Kidney (tissue), 14 donors: ENCODE data around the gene WFDC6. TPM values are rescaled to one million over a fixed set of nuclear protein-coding genes. Genes with fewer than 3 reads are reported as not detected.
A peak's percentile ranks its signal among the peaks of the same experiment; 100 is the strongest.

Experiments used
- DNase-seq, 5 donors: peaks; one replicate each; pipeline ENCODE4 v3.0.0-alpha.2; 2013 to 2020
- FAIRE-seq: peaks from 2 replicates; lab custom pipeline; 2012; peaks lifted over from hg19 to GRCh38; lab: Jason Lieb, UNC
- H3K27ac ChIP-seq, 2 donors: one replicate each; pipeline ENCODE4 v1.7.0; 2013; ENCODE audit warnings: low read depth in 2 of 2, low read length in 2 of 2, inconsistent platforms in 1 of 2
- H3K27me3 ChIP-seq: one replicate; pipeline ENCODE4 v1.7.1; 2013; ENCODE audit warnings: low read length, inconsistent platforms; ENCODE audit not compliant: control insufficient read depth, insufficient read depth
- H3K36me3 ChIP-seq, 3 donors: one replicate each; pipeline versions ENCODE4 v1.7.0 to v1.7.1; 2013; ENCODE audit warnings: low read length in 3 of 3, control low read depth in 1 of 3, inconsistent platforms in 1 of 3; ENCODE audit not compliant: insufficient read depth in 3 of 3, control insufficient read depth in 2 of 3
- H3K4me1 ChIP-seq, 3 donors: one replicate each; pipeline versions ENCODE4 v1.7.0 to v1.7.1; 2013; ENCODE audit warnings: low read length in 3 of 3, inconsistent platforms in 1 of 3, low read depth in 1 of 3; ENCODE audit not compliant: control insufficient read depth in 2 of 3, insufficient read depth in 2 of 3
- H3K4me3 ChIP-seq, 3 donors: one replicate each; pipeline versions ENCODE4 v1.7.0 to v1.8.1; 2013; ENCODE audit warnings: low read length in 3 of 3, control low read depth in 1 of 3, inconsistent platforms in 1 of 3
- H3K9ac ChIP-seq, 3 donors: one replicate each; pipeline versions ENCODE4 v1.7.0 to v1.7.1; 2013; ENCODE audit warnings: low read length in 3 of 3, control low read depth in 1 of 3, inconsistent platforms in 1 of 3
- H3K9me3 ChIP-seq, 3 donors: one replicate each; pipeline versions ENCODE4 v1.7.0 to v1.7.1; 2013; ENCODE audit warnings: low read length in 3 of 3, control low read depth in 1 of 3, inconsistent platforms in 1 of 3; ENCODE audit not compliant: control insufficient read depth in 2 of 3, insufficient read depth in 1 of 3
- CTCF ChIP-seq: IDR thresholded peaks from 3 replicates; pipeline ENCODE4 v1.5.1; 2012; ENCODE audit warnings: mild to moderate bottlenecking, moderate library complexity, borderline replicate concordance; ENCODE audit not compliant: insufficient read depth; ENCODE audit errors: extremely low read depth
- intact Hi-C: fragments of 100-400 bp; cut with DNase I; formaldehyde crosslinking; loops from one replicate; pipeline ENCODE4 v1.11.1; 2022
- polyA plus RNA-seq: library from polyadenylated mRNA; stranded (reverse); fragments of 350-450 nt; fragmentation: Illumina TruSeq; extraction: RNeasy Lipid Tissue Mini Kit (QIAGEN cat#74804); gene quantifications from one replicate; pipeline ENCODE4 v1.2.3, GENCODE V29; 2014; ENCODE audit warnings: low read depth, low replicate concordance; ENCODE audit not compliant: insufficient read depth
- total RNA-seq: library from RNA; stranded (reverse); fragmentation: NEBNext Ultra II Directional; extraction: Animal tissue kit (Norgen Biotek cat#: 25700); gene quantifications from one replicate; pipeline ENCODE4 v1.2.1, GENCODE V29; 2021
- donor health status: control.
- donor health status: control.
- donor health status: control.
- donor health status: control.
- donor health status: control.
- donor health status: DM: yes; HTN: yes; CAD: no.
- donor health status: Normal renal cell carcinoma (clear cell type).

The WFDC6 gene
- total and polyA plus RNA-seq, 2 donors from 2014 or later = not detected

- DNase-seq (no peak), FAIRE-seq (no peak)
- Histone ChIP-seq H3K9ac (no peak within 1 kb of the TSS), H3K27me3 (no peaks in the 10 kb centered on the region), H3K36me3 (no peaks in the 10 kb centered on the region), H3K9me3 (no peaks in the 10 kb centered on the region), H3K27ac (no peak within 1 kb of the TSS), H3K4me3 (no peak within 1 kb of the TSS), H3K4me1 (no peaks in the 10 kb centered on the region)
- intact Hi-C loops = no loop called here
- no peak for TF ChIP-seq CTCF
These were observed 8.0 kb upstream of the WFDC6 start, which contains the start of gene EPPIN for GRCh38 chr20:45547206-45547770. EPPIN (minus strand) TSS chr20:45547401; CDS start chr20:45547357, 44 bp downstream.

GRCh38 chr20:45545754-45546453 is 6.6 kb upstream of the WFDC6 start:
- H3K4me3 ChIP-seq = no peak overlapping the region

GRCh38 chr20:45545351-45545750 is 6.1 kb upstream of the WFDC6 start:
- no peaks in the 10 kb centered on the region for H3K9me3 ChIP-seq
- H3K9ac ChIP-seq = no peak overlapping the region
- no peak for TF ChIP-seq CTCF
- H3K27me3 ChIP-seq = no peaks in the 10 kb centered on the region
- FAIRE-seq (no peak), DNase-seq (no peak)
- H3K36me3 ChIP-seq = no peaks in the 10 kb centered on the region
- no peak overlapping the region for H3K27ac ChIP-seq
- intact Hi-C loops = no loop called here
- H3K4me3 ChIP-seq = no peak overlapping the region
- H3K4me1 ChIP-seq = no peaks in the 10 kb centered on the region

More at GRCh38 chr20:45545754-45546453, 6.6 kb upstream of the WFDC6 start:
- Histone ChIP-seq H3K27me3 (no peaks in the 10 kb centered on the region), H3K36me3 (no peaks in the 10 kb centered on the region), H3K4me1 (no peaks in the 10 kb centered on the region), H3K9ac (no peak overlapping the region), H3K9me3 (no peaks in the 10 kb centered on the region), H3K27ac (no peak overlapping the region)
- FAIRE-seq = no peak
- TF ChIP-seq CTCF = peak; percentile 14
- DNase-seq = peak in 2 of 5 donors; percentile 13 to 37
- intact Hi-C loops = no loop called here
